OCI-LY3 (cell line): ENCODE measurements around the gene ST14.
"Not testable (repeated sequence)": the region's sequence is repeated elsewhere in the genome, so short reads cannot be mapped to it uniquely, and the experiment has no call there.

ENCODE experiments used
- CTCF ChIP-seq: fragments of 200-600, 300-600 bp; sonication (generic); IDR thresholded peaks from 2 replicates; pipeline ENCODE4 v1.5.1; 2014; ENCODE audit warnings: antibody characterized with exemption, low read length, low read depth
- EZH2phosphoT487 ChIP-seq: fragments of 200-600 bp; shearing (Covaris generic); IDR thresholded peaks from 2 replicates; pipeline ENCODE4 v1.6.1; 2018; ENCODE audit warnings: antibody characterized with exemption, mixed run types, low read depth

DNA sequence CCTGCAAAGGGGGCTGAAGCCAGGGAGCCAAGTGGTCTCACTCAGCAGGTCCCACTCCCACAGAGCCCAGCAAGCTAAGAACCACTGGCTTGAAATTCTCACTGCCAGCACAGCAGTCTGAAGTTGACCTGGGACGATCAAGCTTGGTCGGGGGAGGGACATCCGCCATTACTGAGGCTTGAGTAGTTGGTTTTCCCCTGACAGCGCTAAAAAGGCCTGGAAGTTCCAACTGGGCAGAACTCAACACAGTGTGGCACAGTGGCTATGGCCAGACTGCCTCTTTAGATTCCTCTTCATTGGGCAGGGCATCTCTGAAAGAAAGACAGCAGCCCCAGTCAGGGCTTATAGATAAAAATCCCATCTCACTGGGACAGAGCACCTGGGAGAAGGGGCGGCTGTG, 90.3 kb downstream of the ST14 start:
- not testable (repeated sequence) for TF ChIP-seq CTCF, EZH2phosphoT487
